BE2C (cell line): Measurements from ENCODE around the gene ASTN2.

Experiments
- DNase-seq: peaks from one replicate; pipeline ENCODE4 v3.0.0-alpha.2; 2020
- H3K27me3 ChIP-seq: fragments of 250-450 bp; sonication (Bioruptor Pico); 2 replicates; pipeline ENCODE4 v1.5.1; 2020; ENCODE audit warnings: mild to moderate bottlenecking
- H3K36me3 ChIP-seq: fragments of 250-450 bp; sonication (Bioruptor Pico); 2 replicates; pipeline ENCODE4 v1.5.1; 2020; ENCODE audit warnings: mild to moderate bottlenecking
- H3K4me1 ChIP-seq: fragments of 250-450 bp; sonication (Bioruptor Pico); 2 replicates; pipeline ENCODE4 v1.5.1; 2020
- H3K4me3 ChIP-seq: 2 replicates; pipeline ENCODE4 v1.5.1; 2011; ENCODE audit warnings: low read depth, low read length
- H3K9me3 ChIP-seq: fragments of 250-450 bp; sonication (Bioruptor Pico); 2 replicates; pipeline ENCODE4 v1.5.1; 2020
- TF ChIP-seq, protein P1 (sequence below): IDR thresholded peaks from 2 replicates; pipeline ENCODE4 v1.5.1; 2012; ENCODE audit warnings: mild to moderate bottlenecking, low read depth, low read length

Gene ASTN2

DNA sequence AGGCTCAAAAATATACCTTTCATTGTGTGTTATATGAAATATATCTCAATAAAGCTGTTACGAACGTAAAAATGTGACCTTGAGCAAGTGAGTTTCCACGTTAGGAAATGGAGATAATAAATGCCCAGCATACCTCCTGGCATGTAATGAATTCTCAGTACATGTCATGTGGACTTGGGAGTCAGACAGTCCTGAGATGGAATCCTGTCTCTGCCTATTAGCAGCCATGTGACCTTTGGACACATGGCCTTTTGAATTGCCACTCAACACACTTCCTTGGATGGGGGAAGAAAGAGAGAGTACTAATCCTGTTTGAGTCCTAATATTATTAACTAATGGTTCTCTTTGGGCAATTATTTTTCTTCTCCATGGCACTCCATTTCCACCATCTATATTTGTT is 702.1 kb downstream of the ASTN2 start:
- Histone ChIP-seq H3K36me3 (peaks cover 11% of the 10 kb centered on the region), H3K4me1 (peaks cover 2% of the 10 kb centered on the region; the same call in 1 of the 2 replicates), H3K9me3 (no peaks in the 10 kb centered on the region), H3K27me3 (no peaks in the 10 kb centered on the region), H3K4me3 (no peak overlapping the region)
- DNase-seq: no peak
- TF ChIP-seq, protein P1, sequence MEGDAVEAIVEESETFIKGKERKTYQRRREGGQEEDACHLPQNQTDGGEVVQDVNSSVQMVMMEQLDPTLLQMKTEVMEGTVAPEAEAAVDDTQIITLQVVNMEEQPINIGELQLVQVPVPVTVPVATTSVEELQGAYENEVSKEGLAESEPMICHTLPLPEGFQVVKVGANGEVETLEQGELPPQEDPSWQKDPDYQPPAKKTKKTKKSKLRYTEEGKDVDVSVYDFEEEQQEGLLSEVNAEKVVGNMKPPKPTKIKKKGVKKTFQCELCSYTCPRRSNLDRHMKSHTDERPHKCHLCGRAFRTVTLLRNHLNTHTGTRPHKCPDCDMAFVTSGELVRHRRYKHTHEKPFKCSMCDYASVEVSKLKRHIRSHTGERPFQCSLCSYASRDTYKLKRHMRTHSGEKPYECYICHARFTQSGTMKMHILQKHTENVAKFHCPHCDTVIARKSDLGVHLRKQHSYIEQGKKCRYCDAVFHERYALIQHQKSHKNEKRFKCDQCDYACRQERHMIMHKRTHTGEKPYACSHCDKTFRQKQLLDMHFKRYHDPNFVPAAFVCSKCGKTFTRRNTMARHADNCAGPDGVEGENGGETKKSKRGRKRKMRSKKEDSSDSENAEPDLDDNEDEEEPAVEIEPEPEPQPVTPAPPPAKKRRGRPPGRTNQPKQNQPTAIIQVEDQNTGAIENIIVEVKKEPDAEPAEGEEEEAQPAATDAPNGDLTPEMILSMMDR: no peak

DNA sequence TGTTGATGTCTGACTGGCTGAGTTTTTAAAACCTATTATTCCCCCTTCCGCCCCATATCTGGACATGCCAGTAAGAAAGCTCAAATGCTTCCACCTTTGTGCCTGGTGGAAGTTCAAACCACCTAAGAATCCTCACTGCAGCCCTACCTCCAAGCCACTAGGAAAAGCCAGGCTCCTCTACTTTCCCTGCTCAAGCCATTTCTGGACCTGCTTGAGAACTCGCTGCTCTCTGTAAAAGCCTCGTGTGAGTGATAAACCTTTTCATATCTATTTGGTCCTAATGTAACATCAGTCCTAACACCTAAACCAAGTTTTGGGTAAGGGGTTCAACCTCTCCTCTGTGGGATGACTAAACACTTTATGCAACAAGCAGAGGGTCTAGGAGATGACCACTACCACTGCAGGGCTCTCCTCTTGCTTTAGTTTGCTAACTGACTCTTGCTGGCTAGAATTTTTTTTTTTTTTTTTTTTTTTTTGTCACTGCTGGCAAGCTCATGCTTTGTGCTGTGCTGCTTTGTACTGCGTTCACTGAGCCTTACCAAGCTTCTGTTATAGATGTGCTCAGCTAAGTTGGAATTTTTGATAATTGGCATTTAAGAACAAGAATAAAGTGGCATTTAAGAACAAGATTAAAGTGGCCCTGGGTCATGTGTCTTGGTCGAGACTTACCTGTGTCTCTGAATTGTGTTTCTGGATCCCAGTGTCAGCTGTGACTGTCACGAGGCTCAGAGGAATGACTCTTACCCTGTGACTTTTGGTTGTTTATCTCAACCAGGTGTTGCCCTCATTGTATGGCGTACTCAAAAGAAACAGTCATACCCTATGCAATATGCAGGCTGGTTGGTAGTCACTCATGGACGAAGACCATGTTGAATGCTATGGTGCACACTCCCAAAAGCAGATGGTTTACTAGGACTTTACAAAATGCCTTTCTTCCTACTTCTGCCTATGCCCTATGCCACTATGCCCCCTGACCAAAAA is 708.3 kb downstream of the ASTN2 start:
- Histone ChIP-seq H3K4me1 (no peaks in the 10 kb centered on the region), H3K27me3 (no peaks in the 10 kb centered on the region), H3K9me3 (no peaks in the 10 kb centered on the region), H3K4me3 (no peak overlapping the region), H3K36me3 (peaks cover 16% of the 10 kb centered on the region)
- DNase-seq: no peak
- TF ChIP-seq, protein P1: no peak

GRCh38 chr9:116705531-116705930 is 709.3 kb downstream of the ASTN2 start:
- no peaks in the 10 kb centered on the region for H3K27me3 ChIP-seq
- no peaks in the 10 kb centered on the region for H3K4me1 ChIP-seq
- TF ChIP-seq, protein P1: no peak
- no peak for DNase-seq
- no peaks in the 10 kb centered on the region for H3K9me3 ChIP-seq
- H3K4me3 ChIP-seq: no peak overlapping the region
- peaks cover 18% of the 10 kb centered on the region for H3K36me3 ChIP-seq

DNA sequence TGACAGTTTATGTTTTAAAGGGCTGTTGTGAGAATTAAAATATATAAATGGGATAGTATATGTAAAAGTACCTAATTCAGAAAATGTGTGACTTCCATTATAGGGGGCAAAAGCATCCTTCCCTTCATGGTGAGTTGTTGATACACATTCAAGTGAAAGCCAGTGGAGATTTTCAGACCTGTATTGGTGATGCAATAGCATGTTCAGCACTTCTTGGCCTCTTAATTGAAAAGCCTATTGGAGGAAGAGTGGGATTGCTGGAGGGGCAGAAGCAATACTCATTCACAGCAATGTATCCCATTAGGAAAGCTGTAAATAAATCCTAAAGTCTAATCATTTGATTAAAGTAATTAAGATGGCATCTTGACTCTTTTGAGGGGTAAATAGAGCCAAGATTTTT is 710.4 kb downstream of the ASTN2 start:
- Histone ChIP-seq H3K27me3 (no peaks in the 10 kb centered on the region), H3K4me3 (no peak overlapping the region), H3K4me1 (no peaks in the 10 kb centered on the region), H3K36me3 (peaks cover 29% of the 10 kb centered on the region), H3K9me3 (no peaks in the 10 kb centered on the region)
- TF ChIP-seq, protein P1: no peak
- no peak for DNase-seq

GRCh38 chr9:116703634-116704033 is 711.2 kb downstream of the ASTN2 start:
- Histone ChIP-seq H3K4me1 (no peaks in the 10 kb centered on the region), H3K27me3 (no peaks in the 10 kb centered on the region), H3K36me3 (peaks cover 37% of the 10 kb centered on the region), H3K9me3 (no peaks in the 10 kb centered on the region), H3K4me3 (no peak overlapping the region)
- TF ChIP-seq, protein P1: no peak
- DNase-seq: no peak
